ENCODE data around the gene LSM12.
"Not testable (repeated sequence)": the region's sequence is repeated elsewhere in the genome, so short reads cannot be mapped to it uniquely, and the experiment has no call there.

Gene LSM12

GRCh38 chr17:44066204-44066930 is at the start of gene LSM12:
TSS of gene LSM12 (minus strand) at chr17:44066671. CDS start at chr17:44066587, 84 bp downstream.
- DNase-seq, result peak; percentile 84

- no peak for DNase-seq
Measured at GRCh38 chr17:44115585-44116415, 49.3 kb upstream of the LSM12 start.

GRCh38 chr17:44113868-44114840 is 47.7 kb upstream of the LSM12 start:
- DNase-seq, result no peak

- DNase-seq, result no peak
Measured at GRCh38 chr17:44113382-44113781, 46.9 kb upstream of the LSM12 start.

- no peak for DNase-seq
Measured at GRCh38 chr17:44112284-44113280, 46.1 kb upstream of the LSM12 start.

- DNase-seq, result peak; percentile 59
Measured at GRCh38 chr17:44111777-44112176, 45.3 kb upstream of the LSM12 start.

GRCh38 chr17:44110823-44111633 is 44.6 kb upstream of the LSM12 start:
- peak; percentile 96 for DNase-seq

GRCh38 chr17:44110011-44110686 is 43.7 kb upstream of the LSM12 start:
- DNase-seq, result no peak

- no peak for DNase-seq
Measured at GRCh38 chr17:44109312-44109630, 42.8 kb upstream of the LSM12 start.

GRCh38 chr17:44108440-44109311 is 42.2 kb upstream of the LSM12 start:
- no peak for DNase-seq

GRCh38 chr17:44106801-44107200 is 40.3 kb upstream of the LSM12 start:
- no peak for DNase-seq

- DNase-seq, result no peak
Measured at GRCh38 chr17:44105941-44106340, 39.5 kb upstream of the LSM12 start.

GRCh38 chr17:44105483-44105882 is 39.0 kb upstream of the LSM12 start:
- DNase-seq, result peak; percentile 58

GRCh38 chr17:44102849-44103622 is 36.6 kb upstream of the LSM12 start:
- no peak for DNase-seq

- not testable (repeated sequence) for DNase-seq
Measured at GRCh38 chr17:44101858-44102257, 35.4 kb upstream of the LSM12 start.

GRCh38 chr17:44097110-44097958 is 30.9 kb upstream of the LSM12 start:
- no peak for DNase-seq

All from NCI-H2171 treated with DMSO at 0.1 percent for 48 hours (cell line).